ENCODE measurements around the gene SLC1A1. TPM values are rescaled to one million over a fixed set of nuclear protein-coding genes. Genes with fewer than 3 reads are reported as not detected.

The SLC1A1 gene
- total RNA-seq, 1 experiment from 2014 or later: 0.05 TPM

DNA sequence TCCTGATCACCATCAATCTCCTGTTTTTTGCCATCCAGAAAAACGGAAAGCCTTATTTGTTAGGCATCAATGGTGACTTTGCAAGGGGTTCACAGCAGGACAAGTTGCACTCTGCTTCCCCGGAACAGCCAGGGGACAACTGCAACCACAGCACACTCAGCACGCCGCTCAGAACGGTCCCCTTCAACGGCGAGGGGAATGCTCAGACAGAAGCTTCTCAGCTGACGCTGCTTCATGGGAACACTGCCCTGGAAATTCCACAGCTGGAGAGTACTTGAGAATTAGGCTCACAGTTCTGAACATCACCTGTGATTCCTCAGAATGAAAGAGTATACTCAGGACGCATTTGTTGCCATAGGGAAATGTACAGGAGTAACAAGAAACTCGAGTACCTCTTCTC, 131.7 kb downstream of the SLC1A1 start:
- Histone ChIP-seq H3K4me1 (ENCODE audit: control insufficient read depth, insufficient read depth, low read length) (no peaks in the 10 kb centered on the region), H3K9me3 (ENCODE audit: control insufficient read depth, insufficient read depth, low read depth, low read length) (no peaks in the 10 kb centered on the region), H3K27me3 (ENCODE audit: control insufficient read depth, insufficient read depth, low read length) (no peaks in the 10 kb centered on the region), H3K27ac (ENCODE audit: low read length) (no peak overlapping the region), H3K4me3 (ENCODE audit: low read depth in 2 of 2, low read length in 2 of 2) (no peak overlapping the region), H3K36me3 (ENCODE audit: control insufficient read depth, insufficient read depth, low read length) (no peaks in the 10 kb centered on the region)
- ATAC-seq (no peak), DNase-seq (ENCODE audit: low read depth, low spot score) (no peak)
- BruUV-seq (replicated peaks): no TSS peak
- TF ChIP-seq, protein P1, sequence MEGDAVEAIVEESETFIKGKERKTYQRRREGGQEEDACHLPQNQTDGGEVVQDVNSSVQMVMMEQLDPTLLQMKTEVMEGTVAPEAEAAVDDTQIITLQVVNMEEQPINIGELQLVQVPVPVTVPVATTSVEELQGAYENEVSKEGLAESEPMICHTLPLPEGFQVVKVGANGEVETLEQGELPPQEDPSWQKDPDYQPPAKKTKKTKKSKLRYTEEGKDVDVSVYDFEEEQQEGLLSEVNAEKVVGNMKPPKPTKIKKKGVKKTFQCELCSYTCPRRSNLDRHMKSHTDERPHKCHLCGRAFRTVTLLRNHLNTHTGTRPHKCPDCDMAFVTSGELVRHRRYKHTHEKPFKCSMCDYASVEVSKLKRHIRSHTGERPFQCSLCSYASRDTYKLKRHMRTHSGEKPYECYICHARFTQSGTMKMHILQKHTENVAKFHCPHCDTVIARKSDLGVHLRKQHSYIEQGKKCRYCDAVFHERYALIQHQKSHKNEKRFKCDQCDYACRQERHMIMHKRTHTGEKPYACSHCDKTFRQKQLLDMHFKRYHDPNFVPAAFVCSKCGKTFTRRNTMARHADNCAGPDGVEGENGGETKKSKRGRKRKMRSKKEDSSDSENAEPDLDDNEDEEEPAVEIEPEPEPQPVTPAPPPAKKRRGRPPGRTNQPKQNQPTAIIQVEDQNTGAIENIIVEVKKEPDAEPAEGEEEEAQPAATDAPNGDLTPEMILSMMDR (IDR thresholded peaks at IDR 0.05): no peak
- TF ChIP-seq POLR2AphosphoS5 (IDR thresholded peaks at IDR 0.05; ENCODE audit: low read depth, low read length) (no peak), TCF7L2 (IDR thresholded peaks at IDR 0.05; ENCODE audit: low read depth, low read length) (no peak), SIN3A (IDR thresholded peaks at IDR 0.05; ENCODE audit: borderline replicate concordance, insufficient read depth, low read depth, low read length) (no peak), REST (IDR thresholded peaks at IDR 0.05; ENCODE audit: insufficient read depth in 1 of 2, low read depth in 2 of 2, low read length in 1 of 2) (no peak)
- CTCF ChIA-PET: no interaction called here
- intact Hi-C loops (cut with micrococcal nuclease; ENCODE audit: unreplicated experiment): no loop called here
- POLR2A ChIA-PET: no interaction called here
- in situ Hi-C loops (cut with HindIII; ENCODE audit: low pct_unique_long_range_greater_than_20kb, low sequenced_read_pairs): no loop called here

- ATAC-seq (no peak), DNase-seq (ENCODE audit: low read depth, low spot score) (no peak)
- Histone ChIP-seq H3K4me3 (ENCODE audit: low read depth in 2 of 2, low read length in 2 of 2) (no peak overlapping the region), H3K27me3 (ENCODE audit: control insufficient read depth, insufficient read depth, low read length) (no peaks in the 10 kb centered on the region), H3K9me3 (ENCODE audit: control insufficient read depth, insufficient read depth, low read depth, low read length) (no peaks in the 10 kb centered on the region), H3K4me1 (ENCODE audit: control insufficient read depth, insufficient read depth, low read length) (no peaks in the 10 kb centered on the region), H3K36me3 (ENCODE audit: control insufficient read depth, insufficient read depth, low read length) (no peaks in the 10 kb centered on the region), H3K27ac (ENCODE audit: low read length) (no peak overlapping the region)
- POLR2A ChIA-PET: no interaction called here
- in situ Hi-C loops (cut with HindIII; ENCODE audit: low pct_unique_long_range_greater_than_20kb, low sequenced_read_pairs) (no loop called here), intact Hi-C loops (cut with micrococcal nuclease; ENCODE audit: unreplicated experiment) (no loop called here)
- CTCF ChIA-PET: no interaction called here
- no TSS peak for BruUV-seq (replicated peaks)
- TF ChIP-seq SIN3A (IDR thresholded peaks at IDR 0.05; ENCODE audit: borderline replicate concordance, insufficient read depth, low read depth, low read length): no peak
- TF ChIP-seq POLR2AphosphoS5 (IDR thresholded peaks at IDR 0.05; ENCODE audit: low read depth, low read length): no peak
- no peak for TF ChIP-seq REST (IDR thresholded peaks at IDR 0.05; ENCODE audit: insufficient read depth in 1 of 2, low read depth in 2 of 2, low read length in 1 of 2)
- TF ChIP-seq, protein P1 (IDR thresholded peaks at IDR 0.05): no peak
- TF ChIP-seq TCF7L2 (IDR thresholded peaks at IDR 0.05; ENCODE audit: low read depth, low read length): no peak
These were observed 140.6 kb downstream of the SLC1A1 start for GRCh38 chr9:4630836-4631235.

Other genes starting within 250 kb of the SLC1A1 start
- gene GLIS3, start 190.4 kb upstream of the SLC1A1 start, total RNA-seq (2021; ENCODE audit: unreplicated experiment): 12.7 TPM
- gene PLPP6, start 171.8 kb downstream of the SLC1A1 start, total RNA-seq (2021; ENCODE audit: unreplicated experiment): 1.8 TPM
- 0.13 TPM for gene SPATA6L, start 176.0 kb downstream of the SLC1A1 start, total RNA-seq (2021; ENCODE audit: unreplicated experiment)
- gene CDC37L1, start 189.1 kb downstream of the SLC1A1 start, total RNA-seq (2021; ENCODE audit: unreplicated experiment): 3.0 TPM

Data from Panc1 (cell line).